ENCODE results near the gene LSS.

- TF ChIP-seq CTCF (conservative IDR thresholded peaks at IDR 0.05; ENCODE audit: low read depth, low read length) (no peak), EZH2 (IDR thresholded peaks at IDR 0.05; ENCODE audit: borderline replicate concordance, low read depth, low read length, poor library complexity, severe bottlenecking) (no peak)
Measured at GRCh38 chr21:46154955-46155513, 73.5 kb downstream of the LSS start.
